ENCODE data around the gene DLEC1.

DNA sequence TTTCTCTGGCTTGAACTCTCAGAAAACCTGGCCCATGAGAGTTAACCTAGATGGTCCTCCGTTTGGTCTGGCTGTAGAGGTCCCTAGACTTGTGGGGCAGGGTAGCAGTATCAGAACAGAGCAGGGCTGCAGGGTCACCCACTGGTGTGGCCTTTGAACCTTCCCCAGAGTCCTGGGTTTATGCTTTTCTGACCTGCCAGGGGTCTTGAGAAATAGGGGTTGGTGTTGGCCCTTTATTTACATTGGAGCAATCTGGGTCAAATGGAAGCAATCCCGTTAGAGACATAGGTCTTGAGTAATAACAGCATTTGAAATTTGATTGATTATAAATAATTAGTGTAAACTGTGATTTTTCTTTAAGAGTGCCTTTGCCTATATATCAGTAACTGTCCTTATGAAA is 23.8 kb downstream of the DLEC1 start:
- TF ChIP-seq POLR2A (IDR thresholded peaks at IDR 0.05) = no peak
- TF ChIP-seq, protein P1, sequence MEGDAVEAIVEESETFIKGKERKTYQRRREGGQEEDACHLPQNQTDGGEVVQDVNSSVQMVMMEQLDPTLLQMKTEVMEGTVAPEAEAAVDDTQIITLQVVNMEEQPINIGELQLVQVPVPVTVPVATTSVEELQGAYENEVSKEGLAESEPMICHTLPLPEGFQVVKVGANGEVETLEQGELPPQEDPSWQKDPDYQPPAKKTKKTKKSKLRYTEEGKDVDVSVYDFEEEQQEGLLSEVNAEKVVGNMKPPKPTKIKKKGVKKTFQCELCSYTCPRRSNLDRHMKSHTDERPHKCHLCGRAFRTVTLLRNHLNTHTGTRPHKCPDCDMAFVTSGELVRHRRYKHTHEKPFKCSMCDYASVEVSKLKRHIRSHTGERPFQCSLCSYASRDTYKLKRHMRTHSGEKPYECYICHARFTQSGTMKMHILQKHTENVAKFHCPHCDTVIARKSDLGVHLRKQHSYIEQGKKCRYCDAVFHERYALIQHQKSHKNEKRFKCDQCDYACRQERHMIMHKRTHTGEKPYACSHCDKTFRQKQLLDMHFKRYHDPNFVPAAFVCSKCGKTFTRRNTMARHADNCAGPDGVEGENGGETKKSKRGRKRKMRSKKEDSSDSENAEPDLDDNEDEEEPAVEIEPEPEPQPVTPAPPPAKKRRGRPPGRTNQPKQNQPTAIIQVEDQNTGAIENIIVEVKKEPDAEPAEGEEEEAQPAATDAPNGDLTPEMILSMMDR (IDR thresholded peaks at IDR 0.05) = no peak

All from lower leg skin (tissue), 3 donors.